ENCODE results near the gene ILDR1. TPM values are rescaled to one million over a fixed set of nuclear protein-coding genes. Genes with fewer than 3 reads are reported as not detected.

The ILDR1 gene
- polyA plus RNA-seq, 3 donors = 4.9 TPM; not detected in 2

- 27 to 53% (median 42%) methylated on average over 2 of the region's 2 CpGs for WGBS, 3 donors
- H3K27ac ChIP-seq (ENCODE audit: low read depth, low read length) = no peak overlapping the region
These were observed 2.8 kb upstream of the ILDR1 start for GRCh38 chr3:122024800-122025199.

GRCh38 chr3:122023335-122023910, 1.4 kb upstream of the ILDR1 start:
- WGBS, 3 donors = 58 to 74% (median 62%) methylated on average over 8 of the region's 8 CpGs
- no peak overlapping the region for H3K27ac ChIP-seq (ENCODE audit: low read depth, low read length)

- 45 to 65% (median 45%) methylated on average over 1 of the region's 1 CpG for WGBS, 3 donors
These were observed 1.0 kb downstream of the ILDR1 start for GRCh38 chr3:122021037-122021436.

GRCh38 chr3:122019493-122019892, 2.6 kb downstream of the ILDR1 start:
- H3K27ac ChIP-seq (ENCODE audit: low read depth, low read length) = no peak overlapping the region

More at GRCh38 chr3:122021037-122021436, 1.0 kb downstream of the ILDR1 start:
- H3K27ac ChIP-seq (ENCODE audit: low read depth, low read length) = no peak overlapping the region

GRCh38 chr3:122014741-122015140, 7.3 kb downstream of the ILDR1 start:
- WGBS, 3 donors = 83 to 100% (median 84%) methylated on average over 1 of the region's 1 CpG
- no peak overlapping the region for H3K27ac ChIP-seq (ENCODE audit: low read depth, low read length)

- WGBS, 3 donors = 34 to 76% (median 73%) methylated on average over 5 of the region's 5 CpGs
- H3K27ac ChIP-seq (ENCODE audit: low read depth, low read length) = no peak overlapping the region
These were observed 8.6 kb downstream of the ILDR1 start for GRCh38 chr3:122013448-122013925.

- H3K27ac ChIP-seq (ENCODE audit: low read depth, low read length) = no peak overlapping the region
- WGBS, 3 donors = 50 to 94% (median 79%) methylated on average over 1 of the region's 1 CpG
These were observed 9.2 kb downstream of the ILDR1 start for GRCh38 chr3:122012821-122013220.

- 60 to 79% (median 60%) methylated on average over 4 of the region's 4 CpGs for WGBS, 3 donors
- H3K27ac ChIP-seq (ENCODE audit: low read depth, low read length) = no peak overlapping the region
These were observed 10.7 kb downstream of the ILDR1 start for GRCh38 chr3:122011396-122011795.

- no peak overlapping the region for H3K27ac ChIP-seq (ENCODE audit: low read depth, low read length)
- 74 to 87% (median 84%) methylated on average over 2 of the region's 2 CpGs for WGBS, 3 donors
These were observed 11.5 kb downstream of the ILDR1 start for GRCh38 chr3:122010506-122010905.

GRCh38 chr3:122008166-122008565, 13.9 kb downstream of the ILDR1 start:
- no peak overlapping the region for H3K27ac ChIP-seq (ENCODE audit: low read depth, low read length)
- WGBS, 3 donors = 90 to 100% (median 91%) methylated on average over 2 of the region's 2 CpGs

GRCh38 chr3:122006267-122006666, 15.8 kb downstream of the ILDR1 start:
- no peak overlapping the region for H3K27ac ChIP-seq (ENCODE audit: low read depth, low read length)
- 80 to 100% (median 94%) methylated on average over 2 of the region's 2 CpGs for WGBS, 3 donors

GRCh38 chr3:122004991-122005565, 17.0 kb downstream of the ILDR1 start:
- no peak overlapping the region for H3K27ac ChIP-seq (ENCODE audit: low read depth, low read length)
- WGBS, 3 donors = 76 to 94% (median 79%) methylated on average over 13 of the region's 13 CpGs

GRCh38 chr3:122004107-122004506, 17.9 kb downstream of the ILDR1 start:
- 52 to 75% (median 55%) methylated on average over 2 of the region's 2 CpGs for WGBS, 3 donors

GRCh38 chr3:122003606-122004005, 18.4 kb downstream of the ILDR1 start:
- H3K27ac ChIP-seq (ENCODE audit: low read depth, low read length) = no peak overlapping the region
- WGBS, 3 donors = 8 to 29% (median 14%) methylated on average over 1 of the region's 1 CpG

More at GRCh38 chr3:122004107-122004506, 17.9 kb downstream of the ILDR1 start:
- no peak overlapping the region for H3K27ac ChIP-seq (ENCODE audit: low read depth, low read length)

- 36 to 64% (median 39%) methylated on average over 6 of the region's 6 CpGs for WGBS, 3 donors
These were observed 18.9 kb downstream of the ILDR1 start for GRCh38 chr3:122003112-122003511.

GRCh38 chr3:122002611-122003010, 19.4 kb downstream of the ILDR1 start:
- 77 to 91% (median 78%) methylated on average over 7 of the region's 7 CpGs for WGBS, 3 donors
- no peak overlapping the region for H3K27ac ChIP-seq (ENCODE audit: low read depth, low read length)

More at GRCh38 chr3:122003112-122003511, 18.9 kb downstream of the ILDR1 start:
- H3K27ac ChIP-seq (ENCODE audit: low read depth, low read length) = no peak overlapping the region

- H3K27ac ChIP-seq (ENCODE audit: low read depth, low read length) = no peak overlapping the region
- WGBS, 3 donors = 94 to 99% (median 96%) methylated on average over 3 of the region's 3 CpGs
These were observed 20.2 kb downstream of the ILDR1 start for GRCh38 chr3:122001892-122002291.

- WGBS, 3 donors = 76 to 91% (median 80%) methylated on average over 4 of the region's 4 CpGs
- H3K27ac ChIP-seq (ENCODE audit: low read depth, low read length) = no peak overlapping the region
These were observed 21.0 kb downstream of the ILDR1 start for GRCh38 chr3:122000936-122001605.

- whole genome bisulfite sequencing, 3 donors = 58 to 75% (median 67%) methylated on average over 1 of the region's 1 CpG
- H3K27ac ChIP-seq (ENCODE audit: low read depth, low read length) = no peak overlapping the region
These were observed 22.1 kb downstream of the ILDR1 start for GRCh38 chr3:121999931-122000330.
